Islet of Langerhans (tissue), 1 donor: Measurements from ENCODE around the gene PIGZ.
"Not testable (repeated sequence)": the region's sequence is repeated elsewhere in the genome, so short reads cannot be mapped to it uniquely, and the experiment has no call there.

Source experiments
- FAIRE-seq: peaks from one replicate; lab custom pipeline; 2011; peaks lifted over from hg19 to GRCh38; lab: Jason Lieb, UNC

PIGZ gene

GRCh38 chr3:196948442-196949284 is 20.0 kb downstream of the PIGZ start:
- no peak for FAIRE-seq

- FAIRE-seq, result no peak
These were observed 20.7 kb downstream of the PIGZ start for GRCh38 chr3:196947860-196948441.

- no peak for FAIRE-seq
These were observed 21.3 kb downstream of the PIGZ start for GRCh38 chr3:196947136-196947859.

GRCh38 chr3:196944037-196944790 is 24.4 kb downstream of the PIGZ start:
- FAIRE-seq, result not testable (repeated sequence)

GRCh38 chr3:196942915-196943277 is 25.7 kb downstream of the PIGZ start:
- FAIRE-seq, result no peak

- FAIRE-seq, result no peak
These were observed 26.3 kb downstream of the PIGZ start, which contains the start of gene NCBP2 for GRCh38 chr3:196942226-196942914. Gene NCBP2 (minus strand): TSS chr3:196942528. CDS start chr3:196942503, 25 bp downstream.

- FAIRE-seq, result no peak
These were observed 26.9 kb downstream of the PIGZ start for GRCh38 chr3:196941729-196942225.

- no peak for FAIRE-seq
These were observed 30.1 kb downstream of the PIGZ start for GRCh38 chr3:196938576-196938975.

GRCh38 chr3:196938124-196938523 is 30.5 kb downstream of the PIGZ start:
- FAIRE-seq, result no peak

- no peak for FAIRE-seq
These were observed 32.3 kb downstream of the PIGZ start for GRCh38 chr3:196936288-196936687.

- FAIRE-seq, result no peak
These were observed 36.0 kb downstream of the PIGZ start for GRCh38 chr3:196932600-196932999.

GRCh38 chr3:196931828-196932587 is 36.6 kb downstream of the PIGZ start:
- no peak for FAIRE-seq

GRCh38 chr3:196931157-196931556 is 37.5 kb downstream of the PIGZ start:
- FAIRE-seq, result no peak

GRCh38 chr3:196927571-196928453 is 40.8 kb downstream of the PIGZ start:
- no peak for FAIRE-seq

GRCh38 chr3:196920733-196921132 is 47.9 kb downstream of the PIGZ start:
- no peak for FAIRE-seq

GRCh38 chr3:196918968-196919367 is 49.7 kb downstream of the PIGZ start:
- no peak for FAIRE-seq

- no peak for FAIRE-seq
These were observed 51.6 kb downstream of the PIGZ start for GRCh38 chr3:196916995-196917394.

GRCh38 chr3:196916221-196916620 is 52.4 kb downstream of the PIGZ start:
- FAIRE-seq, result no peak

GRCh38 chr3:196915375-196915774 is 53.3 kb downstream of the PIGZ start:
- no peak for FAIRE-seq

- FAIRE-seq, result no peak
These were observed 53.8 kb downstream of the PIGZ start for GRCh38 chr3:196914866-196915265.
